ENCODE results near the gene SUMO3.

GRCh38 chr21:44845418-44846223 lies 27.8 kb upstream of the SUMO3 start:
- TF ChIP-seq CTCF (IDR thresholded peaks at IDR 0.05) (no peak), POLR2A (IDR thresholded peaks at IDR 0.05) (no peak), POLR2AphosphoS5 (IDR thresholded peaks at IDR 0.05) (no peak)
